ENCODE measurements around the gene FGF19. TPM values are rescaled to one million over a fixed set of nuclear protein-coding genes. Genes with fewer than 3 reads are reported as not detected.

The FGF19 gene
- total RNA-seq, 1 experiment from 2014 or later: 0.69 TPM

DNA sequence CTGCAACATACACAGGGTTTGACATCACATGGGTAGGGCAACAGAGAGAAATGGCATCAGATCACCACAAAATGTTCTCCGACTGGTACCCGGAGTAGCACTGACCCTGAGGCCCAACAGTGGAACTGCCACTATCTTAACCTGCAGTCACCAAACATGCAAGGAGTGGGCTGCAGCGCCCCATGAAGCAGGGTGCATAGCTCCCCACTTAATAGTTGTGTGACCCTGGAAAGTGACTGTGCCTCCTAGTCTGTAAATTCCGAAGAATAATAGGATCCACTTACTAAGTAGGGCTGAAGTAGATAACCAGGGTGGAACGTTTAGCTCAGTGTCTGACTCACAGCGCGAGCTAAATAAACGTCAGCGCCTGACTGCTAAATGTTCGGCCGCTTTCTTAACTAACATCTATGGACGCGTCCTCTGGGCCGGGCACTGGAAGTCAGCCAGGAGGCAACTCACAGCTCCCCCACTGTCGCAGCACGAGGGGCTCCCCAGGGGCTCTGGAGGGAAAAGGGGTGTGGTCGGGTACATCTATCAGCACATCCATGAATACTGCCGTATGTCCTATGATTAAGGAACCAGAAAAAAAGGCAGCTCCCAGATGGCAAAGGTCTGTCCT lies 29.4 kb downstream of the FGF19 start:
- ChIA-PET POLR2A (ENCODE audit: low non-redundant PET) (no interaction called here), CTCF (interaction anchor here (1.5 to 1.6 kb wide), 2 partner anchors 9 to 573 kb away, joined by 4 read pairs; no protein-coding TSS in a partner anchor)
- H3K9me3 ChIP-seq (ENCODE audit: low read depth, low read length, poor library complexity, severe bottlenecking): no peaks in the 10 kb centered on the region
- peak overlapping the region; percentile 90 for H3K4me3 ChIP-seq (ENCODE audit: low read depth, low read length, poor library complexity, severe bottlenecking)
- H3K4me1 ChIP-seq (ENCODE audit: insufficient read depth, low read length, poor library complexity, severe bottlenecking): peaks cover 44% of the 10 kb centered on the region
- intact Hi-C loops (cut with micrococcal nuclease; ENCODE audit: unreplicated experiment): no loop called here
- TF ChIP-seq EZH2 (IDR thresholded peaks at IDR 0.05; ENCODE audit: borderline replicate concordance, low read depth, low read length, poor library complexity, severe bottlenecking): no peak
- TF ChIP-seq, protein P1, sequence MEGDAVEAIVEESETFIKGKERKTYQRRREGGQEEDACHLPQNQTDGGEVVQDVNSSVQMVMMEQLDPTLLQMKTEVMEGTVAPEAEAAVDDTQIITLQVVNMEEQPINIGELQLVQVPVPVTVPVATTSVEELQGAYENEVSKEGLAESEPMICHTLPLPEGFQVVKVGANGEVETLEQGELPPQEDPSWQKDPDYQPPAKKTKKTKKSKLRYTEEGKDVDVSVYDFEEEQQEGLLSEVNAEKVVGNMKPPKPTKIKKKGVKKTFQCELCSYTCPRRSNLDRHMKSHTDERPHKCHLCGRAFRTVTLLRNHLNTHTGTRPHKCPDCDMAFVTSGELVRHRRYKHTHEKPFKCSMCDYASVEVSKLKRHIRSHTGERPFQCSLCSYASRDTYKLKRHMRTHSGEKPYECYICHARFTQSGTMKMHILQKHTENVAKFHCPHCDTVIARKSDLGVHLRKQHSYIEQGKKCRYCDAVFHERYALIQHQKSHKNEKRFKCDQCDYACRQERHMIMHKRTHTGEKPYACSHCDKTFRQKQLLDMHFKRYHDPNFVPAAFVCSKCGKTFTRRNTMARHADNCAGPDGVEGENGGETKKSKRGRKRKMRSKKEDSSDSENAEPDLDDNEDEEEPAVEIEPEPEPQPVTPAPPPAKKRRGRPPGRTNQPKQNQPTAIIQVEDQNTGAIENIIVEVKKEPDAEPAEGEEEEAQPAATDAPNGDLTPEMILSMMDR (conservative IDR thresholded peaks at IDR 0.05; ENCODE audit: low read depth, low read length): no peak
- no peaks in the 10 kb centered on the region for H3K27me3 ChIP-seq (replicated peaks; ENCODE audit: insufficient read depth, low read depth, low read length, poor library complexity)
- H3K36me3 ChIP-seq (ENCODE audit: insufficient read depth, low read length, poor library complexity, severe bottlenecking): peaks cover 28% of the 10 kb centered on the region
- peak overlapping the region; percentile 79 for H3K27ac ChIP-seq (ENCODE audit: low read depth, low read length, poor library complexity, severe bottlenecking)
- peak; percentile 77 for DNase-seq (ENCODE audit: low spot score)
- BruUV-seq (replicated peaks): TSS peak; percentile 44

DNA sequence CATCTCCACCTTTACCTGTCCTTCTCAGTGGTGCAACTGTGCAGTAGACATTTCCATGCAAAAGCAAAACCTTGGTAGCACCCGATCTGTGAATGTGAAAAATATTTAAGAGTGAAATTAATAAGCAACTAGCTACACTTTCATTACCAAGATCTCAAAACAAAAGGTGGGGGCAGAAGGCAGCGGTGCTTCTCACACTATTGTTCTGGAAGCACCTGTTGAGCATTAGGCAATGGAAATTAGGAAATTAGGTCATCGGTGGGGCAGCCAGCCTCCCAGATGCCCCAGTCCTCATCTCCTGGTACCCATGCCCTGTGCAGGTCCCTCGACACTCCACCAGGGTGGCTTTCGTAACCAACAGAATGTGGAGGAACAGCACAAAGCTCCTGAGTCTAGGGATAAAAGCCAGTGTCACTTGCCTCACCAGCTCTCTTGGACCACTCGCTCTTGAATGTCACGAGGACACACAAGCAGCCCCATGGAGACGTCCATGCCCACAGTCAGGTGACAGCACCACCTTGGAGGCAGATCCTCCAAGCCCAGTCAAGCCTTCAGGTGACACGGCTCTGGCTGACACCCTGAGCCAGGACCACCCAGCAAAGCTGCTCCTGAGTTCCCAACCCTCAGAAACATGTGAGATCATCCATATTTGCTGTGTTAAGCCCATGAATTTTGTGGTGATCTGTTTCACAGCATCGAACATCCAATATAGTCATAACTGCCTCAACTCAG lies 31.9 kb downstream of the FGF19 start:
- no TSS peak for BruUV-seq (replicated peaks)
- ChIA-PET CTCF (interaction anchor here (0.6 to 3.9 kb wide), 5 partner anchors 16 to 571 kb away, joined by 3 to 27 read pairs (median 4); no protein-coding TSS in a partner anchor), POLR2A (ENCODE audit: low non-redundant PET) (no interaction called here)

GRCh38 chr11:69670158-69670845 lies 33.5 kb downstream of the FGF19 start:
- Histone ChIP-seq H3K36me3 (ENCODE audit: insufficient read depth, low read length, poor library complexity, severe bottlenecking) (peaks cover 40% of the 10 kb centered on the region), H3K9me3 (ENCODE audit: low read depth, low read length, poor library complexity, severe bottlenecking) (no peaks in the 10 kb centered on the region), H3K4me1 (ENCODE audit: insufficient read depth, low read length, poor library complexity, severe bottlenecking) (peaks cover 50% of the 10 kb centered on the region), H3K27me3 (replicated peaks; ENCODE audit: insufficient read depth, low read depth, low read length, poor library complexity) (no peaks in the 10 kb centered on the region), H3K4me3 (ENCODE audit: low read depth, low read length, poor library complexity, severe bottlenecking) (no peak overlapping the region), H3K27ac (ENCODE audit: low read depth, low read length, poor library complexity, severe bottlenecking) (peak overlapping the region; percentile 69)
- peak; percentile 96 for DNase-seq (ENCODE audit: low spot score)
- intact Hi-C loops (cut with micrococcal nuclease; ENCODE audit: unreplicated experiment): loop anchor here (2.0 kb wide), 1 partner anchor 570 kb away; no protein-coding TSS in a partner anchor
- CTCF ChIA-PET: interaction anchor here (0.6 to 3.9 kb wide), 9 partner anchors 11 to 569 kb away, joined by 3 to 27 read pairs (median 3); partner anchors contain the start of gene MYEOV
- POLR2A ChIA-PET (ENCODE audit: low non-redundant PET): interaction anchor here (0.5 kb wide), 1 partner anchor 464 kb away, joined by 3 read pairs; no protein-coding TSS in a partner anchor
- BruUV-seq (replicated peaks): no TSS peak
- TF ChIP-seq EZH2 (IDR thresholded peaks at IDR 0.05; ENCODE audit: borderline replicate concordance, low read depth, low read length, poor library complexity, severe bottlenecking): no peak
- TF ChIP-seq, protein P1 (conservative IDR thresholded peaks at IDR 0.05; ENCODE audit: low read depth, low read length): peak; percentile 99

More for the DNA sequence above, 31.9 kb downstream of the FGF19 start:
- Histone ChIP-seq H3K9me3 (ENCODE audit: low read depth, low read length, poor library complexity, severe bottlenecking) (no peaks in the 10 kb centered on the region), H3K36me3 (ENCODE audit: insufficient read depth, low read length, poor library complexity, severe bottlenecking) (peaks cover 35% of the 10 kb centered on the region), H3K27ac (ENCODE audit: low read depth, low read length, poor library complexity, severe bottlenecking) (peak overlapping the region; percentile 69), H3K4me1 (ENCODE audit: insufficient read depth, low read length, poor library complexity, severe bottlenecking) (peaks cover 62% of the 10 kb centered on the region), H3K27me3 (replicated peaks; ENCODE audit: insufficient read depth, low read depth, low read length, poor library complexity) (no peaks in the 10 kb centered on the region), H3K4me3 (ENCODE audit: low read depth, low read length, poor library complexity, severe bottlenecking) (no peak overlapping the region)
- TF ChIP-seq, protein P1 (conservative IDR thresholded peaks at IDR 0.05; ENCODE audit: low read depth, low read length): no peak
- DNase-seq (ENCODE audit: low spot score): peak; percentile 46
- intact Hi-C loops (cut with micrococcal nuclease; ENCODE audit: unreplicated experiment): loop anchor here (2.0 kb wide), 1 partner anchor 571 kb away; no protein-coding TSS in a partner anchor
